Measurements from ENCODE around the gene DECR2.

DNA sequence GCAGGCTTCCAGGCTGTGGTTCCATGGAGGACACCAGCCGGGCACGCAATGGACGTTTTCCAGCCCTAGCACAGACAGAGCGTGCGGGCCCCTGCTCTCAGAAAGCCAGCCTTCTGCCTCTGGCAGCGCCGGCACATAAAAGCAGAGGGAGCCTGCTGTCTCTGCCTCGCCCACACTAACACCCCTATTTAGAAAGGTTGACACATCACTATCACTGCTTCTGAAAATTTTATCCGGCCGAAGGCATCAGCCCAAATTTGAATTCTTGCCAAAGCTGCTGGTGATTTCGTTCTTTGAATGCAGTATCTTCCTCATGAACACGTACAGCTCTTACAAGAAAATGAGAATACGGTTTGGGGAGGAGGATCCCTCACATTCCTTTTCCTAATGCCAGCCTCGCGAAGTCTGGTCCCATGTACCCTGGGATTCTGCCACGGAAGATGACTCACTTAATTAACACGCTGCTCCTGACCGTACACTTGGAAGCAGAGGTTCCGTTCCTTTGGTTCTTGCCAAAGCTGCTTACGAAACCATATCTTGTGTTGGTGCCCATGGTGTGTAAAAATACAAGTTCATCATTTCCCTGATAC is 22.4 kb downstream of the DECR2 start:
- TF ChIP-seq CTCF (IDR thresholded peaks at IDR 0.05) (no peak), POLR2A (IDR thresholded peaks at IDR 0.05) (no peak)
